NCI-H128 (cell line): ENCODE measurements around the gene SLFN11.
"Not testable (repeated sequence)": the region's sequence is repeated elsewhere in the genome, so short reads cannot be mapped to it uniquely, and the experiment has no call there.

Experiments used
- DNase-seq: peaks from one replicate; lab custom pipeline; 2025; ENCODE audit not compliant: unreplicated experiment; lab: John Stamatoyannopoulos, UW

Gene SLFN11, protein sequence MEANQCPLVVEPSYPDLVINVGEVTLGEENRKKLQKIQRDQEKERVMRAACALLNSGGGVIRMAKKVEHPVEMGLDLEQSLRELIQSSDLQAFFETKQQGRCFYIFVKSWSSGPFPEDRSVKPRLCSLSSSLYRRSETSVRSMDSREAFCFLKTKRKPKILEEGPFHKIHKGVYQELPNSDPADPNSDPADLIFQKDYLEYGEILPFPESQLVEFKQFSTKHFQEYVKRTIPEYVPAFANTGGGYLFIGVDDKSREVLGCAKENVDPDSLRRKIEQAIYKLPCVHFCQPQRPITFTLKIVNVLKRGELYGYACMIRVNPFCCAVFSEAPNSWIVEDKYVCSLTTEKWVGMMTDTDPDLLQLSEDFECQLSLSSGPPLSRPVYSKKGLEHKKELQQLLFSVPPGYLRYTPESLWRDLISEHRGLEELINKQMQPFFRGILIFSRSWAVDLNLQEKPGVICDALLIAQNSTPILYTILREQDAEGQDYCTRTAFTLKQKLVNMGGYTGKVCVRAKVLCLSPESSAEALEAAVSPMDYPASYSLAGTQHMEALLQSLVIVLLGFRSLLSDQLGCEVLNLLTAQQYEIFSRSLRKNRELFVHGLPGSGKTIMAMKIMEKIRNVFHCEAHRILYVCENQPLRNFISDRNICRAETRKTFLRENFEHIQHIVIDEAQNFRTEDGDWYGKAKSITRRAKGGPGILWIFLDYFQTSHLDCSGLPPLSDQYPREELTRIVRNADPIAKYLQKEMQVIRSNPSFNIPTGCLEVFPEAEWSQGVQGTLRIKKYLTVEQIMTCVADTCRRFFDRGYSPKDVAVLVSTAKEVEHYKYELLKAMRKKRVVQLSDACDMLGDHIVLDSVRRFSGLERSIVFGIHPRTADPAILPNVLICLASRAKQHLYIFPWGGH

DNA sequence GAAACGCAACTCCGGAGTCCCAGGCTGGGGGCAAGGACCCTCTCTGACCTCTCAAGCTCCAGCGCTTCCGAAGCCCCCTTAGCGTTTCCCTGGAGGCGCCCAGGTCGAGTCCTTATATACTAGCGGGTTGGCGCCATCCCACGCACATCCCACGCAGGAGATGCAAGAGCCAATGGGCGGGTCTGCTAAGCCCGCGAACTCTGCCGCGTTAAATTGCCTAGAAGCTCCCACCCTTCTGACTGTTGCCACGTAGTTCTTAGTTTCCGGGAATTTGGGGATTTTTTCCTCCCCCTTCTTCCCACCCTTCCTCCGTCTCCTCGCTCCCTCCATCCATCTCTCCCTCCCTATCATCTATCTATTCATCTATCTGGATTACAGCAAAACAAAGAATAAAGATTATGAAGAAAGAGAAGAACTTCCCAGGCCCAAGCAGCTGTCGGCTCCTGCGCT lies at the start of gene SLFN11:
SLFN11 (minus strand) TSS at position 88 of the 450 bp plus-strand sequence. CDS start 9,814 bp downstream, outside the sequence.
- DNase-seq: no peak

DNA sequence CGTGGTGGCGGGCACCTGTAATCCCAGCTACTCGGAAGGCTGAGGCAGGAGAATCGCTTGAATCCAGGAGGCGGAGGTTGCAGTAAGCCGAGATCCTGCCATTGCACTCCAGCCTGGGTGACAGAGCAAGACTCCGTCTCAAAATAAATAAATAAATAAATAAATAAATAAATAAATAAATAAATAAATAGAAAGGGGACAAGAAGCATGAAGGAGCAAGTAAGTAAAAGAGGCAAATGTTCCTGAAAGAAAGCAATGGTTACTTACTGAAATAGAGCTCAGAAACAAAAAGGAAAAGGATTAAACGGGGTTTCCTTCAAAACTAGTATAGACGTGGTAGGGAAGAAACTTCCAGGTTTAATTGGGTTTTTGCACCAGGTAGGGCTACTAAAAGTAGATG lies 47.6 kb upstream of the SLFN11 start:
- DNase-seq: not testable (repeated sequence)

DNA sequence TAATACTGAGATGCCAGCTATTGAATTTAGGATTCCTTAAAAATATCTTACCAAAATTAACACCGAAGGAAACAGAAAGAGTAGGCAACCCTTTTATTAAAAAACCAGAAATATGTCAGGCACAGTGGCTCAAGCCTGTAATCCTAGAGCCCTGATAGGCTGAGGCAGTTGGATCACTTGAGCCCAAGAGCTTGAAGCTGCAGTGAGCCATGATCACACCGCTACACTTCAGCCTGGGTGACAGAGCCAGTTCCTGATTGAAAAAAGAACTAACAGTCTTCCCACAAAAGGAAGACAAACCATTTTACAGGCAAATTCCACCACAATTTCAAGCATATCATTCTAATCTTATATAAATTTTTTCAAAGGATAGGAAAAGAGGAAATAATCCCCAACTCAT lies 43.2 kb upstream of the SLFN11 start:
- DNase-seq: no peak

DNA sequence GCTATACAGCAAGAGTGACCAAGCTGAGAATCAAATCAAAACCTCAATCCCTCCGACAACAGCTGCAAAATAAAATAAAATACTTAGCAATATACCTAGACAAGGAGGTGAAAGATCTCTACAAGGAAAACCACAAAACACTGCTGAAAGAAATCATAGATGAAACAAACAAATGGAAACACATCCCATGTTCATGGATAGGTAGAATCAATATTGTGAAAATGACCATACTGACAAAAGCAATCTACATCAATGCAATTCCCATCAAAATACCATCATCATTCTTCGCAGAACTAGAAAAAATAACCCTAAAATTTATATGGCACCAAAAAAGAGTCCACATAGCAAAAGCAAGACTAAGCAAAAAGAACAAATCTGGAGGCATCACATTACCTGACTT lies 41.3 kb upstream of the SLFN11 start:
- not testable (repeated sequence) for DNase-seq

DNA sequence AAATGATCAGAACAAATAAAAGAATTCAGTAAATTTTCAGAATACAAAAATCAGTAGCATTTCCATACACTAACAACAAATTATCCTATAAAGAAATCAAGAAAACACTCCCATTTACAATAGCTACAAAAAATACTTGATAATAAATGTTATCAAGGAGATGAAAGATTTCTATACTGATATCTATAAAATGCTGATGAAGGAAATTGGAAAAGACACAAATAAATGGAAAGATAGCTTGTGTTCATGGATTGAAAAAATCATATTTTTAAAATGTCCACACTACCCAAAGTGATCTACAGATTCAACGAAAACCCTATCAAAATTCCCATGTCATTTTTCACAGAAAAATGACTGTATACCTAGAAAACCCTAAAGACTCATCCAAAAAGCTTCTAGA lies 40.8 kb upstream of the SLFN11 start:
- no peak for DNase-seq

DNA sequence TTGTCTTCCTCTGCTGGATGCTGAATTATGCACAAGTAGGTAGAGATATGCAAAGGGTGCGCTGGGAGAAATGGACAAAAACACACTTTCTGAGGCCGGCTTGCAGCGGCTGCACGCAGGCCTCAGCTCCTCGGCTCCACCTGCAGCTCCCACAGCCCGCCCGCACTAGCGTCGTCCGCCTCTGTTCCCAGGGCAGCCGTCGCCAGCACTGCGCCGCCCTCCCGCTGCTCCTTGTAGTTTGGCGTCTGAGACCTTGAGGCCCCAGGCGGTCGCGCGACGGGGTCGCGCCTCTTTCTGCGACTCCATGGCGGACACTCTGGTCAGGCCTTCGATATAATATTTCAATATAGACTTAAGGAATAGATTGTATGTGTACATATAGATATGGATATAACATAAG lies 34.1 kb upstream of the SLFN11 start:
- DNase-seq: no peak

DNA sequence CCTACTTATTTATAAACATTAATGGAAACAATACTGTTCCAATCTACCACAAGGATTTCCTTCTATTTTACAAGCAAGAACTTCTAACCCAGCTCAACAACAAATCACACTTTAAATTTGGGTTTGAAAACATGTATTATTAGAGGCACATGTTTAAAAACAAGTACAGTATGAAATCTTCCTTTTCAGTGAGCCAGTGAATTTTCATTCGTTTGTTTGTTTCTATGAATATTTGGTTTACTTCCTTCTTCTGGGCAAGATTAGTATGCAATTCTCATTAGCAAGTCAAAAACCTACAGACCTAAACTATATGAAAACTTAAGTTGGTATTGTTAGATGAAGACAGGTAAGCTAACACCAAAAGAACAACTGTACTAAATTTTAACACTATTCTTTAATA lies 33.1 kb upstream of the SLFN11 start:
- no peak for DNase-seq

DNA sequence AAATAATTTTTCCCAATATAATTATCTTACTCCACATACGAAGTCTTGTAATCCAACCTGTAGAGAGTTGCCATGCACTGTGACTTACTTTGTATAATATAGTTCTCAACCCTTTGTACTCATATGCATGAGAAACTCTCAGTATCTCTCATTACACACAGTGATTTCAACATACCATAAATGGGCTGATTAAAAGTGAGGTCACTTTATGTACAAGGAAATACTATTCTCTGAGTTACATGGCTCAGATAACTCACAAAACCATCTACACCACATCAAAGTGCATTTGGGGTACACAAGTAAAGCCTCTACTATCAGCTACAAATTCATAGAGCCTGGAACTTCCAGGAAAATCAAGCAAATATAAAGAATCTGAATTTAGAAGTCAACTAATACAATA lies 30.9 kb upstream of the SLFN11 start:
- no peak for DNase-seq

DNA sequence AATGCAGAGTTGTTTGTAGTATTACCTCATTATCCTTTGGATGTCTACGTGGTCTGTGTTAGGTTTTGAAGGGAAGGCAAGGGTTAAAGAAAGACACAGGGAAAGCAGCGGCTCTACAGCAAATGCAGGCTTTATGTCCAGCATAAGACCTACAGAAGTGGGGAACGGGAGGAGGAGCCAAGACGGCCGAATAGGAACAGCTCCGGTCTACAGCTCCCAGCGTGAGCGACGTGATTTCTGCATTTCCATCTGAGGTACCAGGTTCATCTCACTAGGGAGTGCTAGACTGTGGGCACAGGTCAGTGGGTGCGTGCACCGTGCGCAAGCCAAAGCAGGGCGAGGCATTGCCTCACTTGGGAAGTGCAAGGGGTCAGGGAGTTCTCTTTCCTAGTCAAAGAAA lies 20.4 kb upstream of the SLFN11 start:
- not testable (repeated sequence) for DNase-seq

DNA sequence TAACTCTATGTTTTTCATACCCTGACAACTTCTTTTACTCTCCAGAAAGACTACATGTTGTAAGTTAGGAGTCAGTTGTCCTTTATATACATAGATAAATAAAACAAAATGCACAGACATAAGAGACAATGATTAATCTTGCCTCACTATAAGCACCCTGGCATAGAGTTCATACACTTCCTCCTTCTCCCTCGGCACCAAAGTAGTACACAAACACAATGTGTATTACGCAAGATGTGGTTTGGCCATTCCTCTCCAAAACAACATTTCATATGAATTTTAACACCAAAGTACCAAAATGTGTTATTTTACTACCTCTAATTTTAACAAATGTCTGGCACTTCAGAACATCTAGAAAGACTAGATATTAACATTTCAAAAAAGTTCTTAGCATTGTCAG lies 17.2 kb upstream of the SLFN11 start:
- no peak for DNase-seq

DNA sequence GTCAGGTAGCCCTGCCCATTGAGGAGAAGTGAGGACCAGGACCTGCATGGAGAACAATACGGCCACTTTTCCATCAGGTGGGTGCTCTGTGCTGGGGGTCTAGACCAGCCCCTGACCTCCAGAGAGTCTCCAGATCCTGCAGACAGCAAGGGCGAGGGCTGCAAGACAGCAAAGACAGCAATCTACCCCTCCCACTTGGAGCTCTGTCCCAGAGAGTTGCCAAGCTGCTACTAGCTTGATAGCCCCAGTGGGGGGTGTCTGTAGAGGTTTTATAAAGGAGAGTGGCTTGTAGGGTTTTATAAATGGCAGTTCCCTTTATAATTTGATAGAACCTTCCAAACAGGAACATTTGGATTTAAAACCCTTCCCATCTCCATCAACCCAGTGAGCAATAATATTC lies 16.7 kb upstream of the SLFN11 start:
- DNase-seq: no peak

DNA sequence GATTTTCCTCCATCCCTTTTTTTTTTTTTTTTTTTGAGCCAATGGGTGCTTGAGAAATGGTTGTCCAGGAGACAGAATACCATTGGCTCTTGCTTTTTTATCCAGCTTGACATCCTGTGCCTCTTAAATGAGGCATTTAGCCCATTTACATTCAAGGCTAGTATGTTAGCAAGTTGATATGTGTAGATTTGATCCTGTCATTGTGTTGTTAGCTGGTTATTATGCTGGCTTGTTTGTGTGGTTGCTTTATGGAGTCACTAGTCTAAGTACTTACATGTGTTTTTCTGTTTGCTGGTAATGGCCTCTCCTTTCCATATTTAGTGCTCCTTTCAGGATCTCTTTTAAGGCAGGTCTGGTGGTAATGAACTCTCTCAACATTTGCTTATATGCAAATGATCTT lies 14.1 kb upstream of the SLFN11 start:
- DNase-seq: no peak

DNA sequence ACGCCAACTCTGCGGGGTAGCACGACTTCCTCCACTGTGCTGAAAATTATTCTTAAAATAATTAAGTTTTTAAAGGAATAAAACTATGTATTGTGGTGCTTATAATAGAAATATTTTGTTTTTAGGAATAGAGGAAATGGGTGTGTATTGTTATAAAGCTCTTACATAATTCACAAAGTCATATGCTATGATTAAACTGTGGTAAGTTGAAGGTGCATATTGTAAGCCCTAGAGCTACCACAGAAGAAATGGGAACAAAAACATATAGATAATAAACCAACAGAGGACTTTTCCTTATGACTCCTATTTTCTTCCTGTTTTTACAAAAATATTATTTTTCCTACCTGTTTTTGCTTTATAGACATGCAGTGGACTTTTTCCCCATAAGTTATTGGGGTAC lies 4.3 kb upstream of the SLFN11 start:
- no peak for DNase-seq

DNA sequence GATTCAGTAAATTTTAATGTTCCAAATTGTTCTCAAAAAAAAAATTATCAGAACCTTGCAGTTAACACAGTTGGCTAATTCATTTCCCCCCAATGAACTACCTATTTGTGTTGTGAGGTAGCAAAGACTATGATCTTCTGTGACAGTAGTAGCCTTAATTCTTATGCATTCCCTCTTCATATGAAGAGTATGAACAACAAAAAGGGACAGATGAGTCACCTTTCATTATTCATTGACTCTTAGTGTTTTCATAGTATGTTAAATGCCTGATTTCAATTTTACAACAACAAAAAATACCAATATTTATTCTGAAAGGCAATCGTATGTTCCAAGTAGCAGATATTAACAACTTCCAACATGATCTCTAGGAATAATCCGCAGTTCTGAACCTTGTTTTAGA lies 3.6 kb upstream of the SLFN11 start:
- no peak for DNase-seq

DNA sequence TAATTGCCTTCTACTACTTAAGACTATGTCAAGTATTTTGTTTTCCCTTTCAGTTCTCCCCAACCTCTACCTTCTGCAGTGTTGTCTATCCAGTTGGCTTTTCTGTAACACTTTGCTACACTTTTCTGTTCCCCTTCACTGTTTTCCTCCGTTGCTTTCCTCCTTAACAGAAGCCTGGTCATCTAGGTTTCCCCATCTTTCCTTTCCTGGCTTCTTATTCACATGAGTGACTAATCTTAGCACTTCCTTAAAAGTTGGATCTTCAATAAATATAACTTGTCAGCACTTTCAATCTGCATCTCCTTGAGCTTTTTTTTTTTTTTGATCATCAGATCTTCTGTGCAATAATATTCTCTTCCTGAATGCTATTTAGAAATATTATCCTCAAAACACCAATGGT lies 2.8 kb upstream of the SLFN11 start:
- DNase-seq: no peak

DNA sequence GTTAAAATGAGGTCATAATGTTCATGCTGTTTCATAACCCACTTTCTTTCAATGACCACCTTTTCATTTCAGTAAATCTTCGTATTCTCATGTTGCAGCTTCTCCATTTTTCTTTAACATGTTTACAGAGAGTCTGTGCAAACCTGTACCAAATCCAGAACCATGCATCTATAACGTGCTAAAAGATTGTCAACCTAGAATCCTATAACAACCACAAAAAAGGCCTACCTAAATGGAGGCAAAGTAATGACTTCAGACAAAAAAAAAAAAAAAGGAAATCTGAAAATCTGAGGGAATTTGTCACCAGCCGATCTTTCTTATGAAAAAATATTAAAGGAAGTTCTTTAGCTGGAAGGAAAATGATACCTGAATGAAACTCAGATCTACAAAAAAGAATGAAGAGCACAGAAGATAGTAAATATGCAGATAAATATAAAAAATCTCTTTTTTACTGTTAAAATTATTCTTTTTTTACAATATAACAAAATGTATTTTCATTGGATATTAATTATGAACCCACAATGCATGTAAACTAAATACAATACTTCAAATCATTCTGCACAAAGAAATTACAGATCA lies 1.4 kb upstream of the SLFN11 start:
- no peak for DNase-seq

DNA sequence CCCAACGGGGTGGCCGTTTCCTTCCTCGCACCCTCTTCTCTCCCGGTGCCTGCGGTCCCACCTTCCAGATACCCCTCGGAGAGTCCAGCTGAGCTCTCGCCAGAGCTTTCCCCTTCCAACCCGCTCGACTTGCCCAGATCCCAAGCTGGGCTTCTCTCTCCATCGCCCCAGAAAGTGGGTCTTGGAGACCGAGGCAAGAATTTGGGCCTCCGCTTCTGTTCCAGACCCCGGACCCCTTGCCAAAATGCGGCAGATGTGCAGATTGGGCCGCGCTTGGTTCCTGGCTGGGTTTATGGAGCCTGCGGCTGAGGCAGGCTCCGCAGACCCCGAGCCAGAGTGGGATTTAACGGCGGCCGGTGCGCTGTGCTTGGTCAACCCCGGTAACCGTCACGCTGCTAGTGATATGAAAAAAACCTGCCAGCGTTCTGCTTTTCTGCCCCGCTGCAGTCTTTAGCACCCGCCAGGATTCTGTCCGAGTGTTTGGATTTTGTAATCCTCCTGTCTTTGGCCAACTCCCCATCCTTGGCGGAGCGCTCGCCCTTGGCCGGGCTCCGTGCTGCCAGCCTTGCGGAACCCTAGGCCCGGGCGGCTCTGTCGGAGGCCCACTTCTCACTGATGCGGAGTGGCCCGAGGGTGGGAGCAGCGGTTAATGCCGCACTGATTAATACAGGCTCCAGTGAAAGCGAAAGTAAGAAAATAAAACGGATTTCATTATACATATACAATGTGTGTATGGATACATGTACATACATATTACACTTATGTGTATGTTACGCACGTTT lies 754 bp upstream of the SLFN11 start:
- DNase-seq: no peak

DNA sequence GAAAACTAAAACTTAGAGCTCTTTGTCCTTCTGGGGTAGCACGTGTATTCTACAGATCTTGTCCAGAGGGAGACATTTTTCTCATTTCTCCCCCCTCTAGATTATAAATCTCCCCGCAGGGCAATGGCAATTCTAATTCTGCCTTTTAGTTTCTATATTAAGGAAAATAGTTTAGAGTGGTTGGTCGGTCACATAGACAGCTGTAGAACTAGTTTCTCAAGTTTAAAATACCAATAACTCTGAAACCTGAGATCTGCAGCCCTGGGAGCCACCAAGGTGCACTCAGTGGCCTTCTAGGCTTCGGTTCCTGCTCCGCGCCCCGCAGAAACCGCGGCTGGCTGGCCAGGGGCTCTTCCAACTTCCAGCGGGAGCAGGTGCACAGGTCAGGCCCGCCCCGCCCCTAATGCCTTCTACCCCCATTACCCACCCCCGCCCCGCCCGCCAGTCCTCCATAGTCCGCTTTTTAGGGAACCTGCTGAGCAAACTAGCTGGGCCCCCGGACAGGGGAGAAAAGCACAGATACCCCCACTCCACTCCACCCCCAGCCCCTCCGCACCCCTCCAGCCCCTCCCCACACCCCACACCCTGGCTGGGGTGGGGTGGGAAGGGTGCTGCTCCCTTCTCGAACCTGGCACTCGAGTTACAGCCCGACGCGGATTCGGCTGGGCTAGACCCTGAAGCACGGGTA lies 431 bp downstream of the SLFN11 start:
- DNase-seq: no peak

DNA sequence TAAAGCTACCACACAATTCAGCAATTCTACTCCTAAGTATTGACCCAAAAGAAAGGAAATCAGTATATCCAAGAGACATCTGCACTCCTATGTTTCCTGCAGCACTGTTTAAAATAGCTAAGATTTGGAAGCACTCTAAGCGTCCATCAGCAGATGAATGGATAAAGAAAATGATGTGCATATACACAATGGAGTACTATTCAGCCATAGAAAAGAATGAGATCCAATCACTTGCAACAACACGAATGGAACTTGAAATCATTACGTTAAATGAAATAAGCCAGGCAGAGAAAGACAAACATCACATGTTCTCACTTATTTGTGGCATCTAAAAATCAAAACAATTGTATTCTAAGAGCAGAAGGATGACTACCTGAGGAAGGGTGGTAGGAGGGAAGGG lies 1.5 kb downstream of the SLFN11 start:
- DNase-seq: no peak

DNA sequence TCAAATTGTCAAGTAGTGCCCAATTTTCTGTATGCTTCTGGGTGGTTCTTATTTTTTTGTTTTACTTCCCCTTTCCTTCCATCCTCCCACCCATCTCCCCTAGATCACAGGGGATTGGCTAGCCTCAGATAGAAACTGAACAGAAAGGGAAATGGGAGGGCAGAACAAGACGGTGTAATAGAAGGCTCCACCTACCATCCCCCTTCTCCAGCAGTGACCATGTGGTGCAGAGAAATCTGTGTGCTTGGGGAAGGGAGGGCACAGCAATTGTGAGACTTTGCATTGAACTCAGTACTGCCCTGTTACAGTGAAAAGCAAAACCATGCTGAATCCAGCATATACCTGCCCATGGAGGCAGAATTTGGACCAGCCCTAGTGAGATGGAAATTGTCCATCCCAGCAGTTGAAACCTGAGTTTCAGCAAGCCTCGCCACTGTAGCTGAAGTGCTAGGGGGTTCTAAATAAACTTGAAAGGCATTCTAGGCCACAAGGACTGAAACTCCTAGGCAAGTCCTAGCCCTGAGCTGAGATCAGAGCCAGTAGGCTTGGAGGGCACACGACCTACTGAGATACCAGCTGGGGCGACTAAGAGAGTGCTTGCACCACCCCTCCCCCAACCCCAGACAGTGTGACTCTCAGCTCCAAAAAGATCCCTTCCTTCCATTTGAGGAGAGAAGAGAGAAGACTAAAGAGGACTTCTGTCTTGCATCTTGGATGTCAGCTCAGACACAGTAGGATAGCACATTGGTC lies 5.2 kb downstream of the SLFN11 start:
- no peak for DNase-seq
